Mesothelial cell of epicardium (in vitro differentiated cells): ENCODE results near the gene BLVRB. TPM values are rescaled to one million over a fixed set of nuclear protein-coding genes. Genes with fewer than 3 reads are reported as not detected.
"Not testable (repeated sequence)": the region's sequence is repeated elsewhere in the genome, so short reads cannot be mapped to it uniquely, and the experiment has no call there.

Experiments
- DNase-seq, 2 experiments: peaks; one replicate each; pipeline ENCODE4 v3.0.0; 2021; ENCODE audit warnings: low spot score in 2 of 2; ENCODE audit not compliant: unreplicated experiment in 2 of 2
- H3K27ac Mint-ChIP-seq: 2 replicates; pipeline ENCODE4 v1.8.0; 2021; ENCODE audit warnings: mixed read lengths
- H3K27me3 Mint-ChIP-seq: 2 replicates; pipeline ENCODE4 v1.8.0; 2021; ENCODE audit warnings: low read depth, mixed read lengths
- H3K36me3 Mint-ChIP-seq: 2 replicates; pipeline ENCODE4 v1.8.0; 2021; ENCODE audit warnings: mixed read lengths
- H3K4me1 Mint-ChIP-seq: 2 replicates; pipeline ENCODE4 v1.8.0; 2021; ENCODE audit warnings: mixed read lengths
- H3K4me3 Mint-ChIP-seq: 2 replicates; pipeline ENCODE4 v1.8.0; 2021; ENCODE audit warnings: mild to moderate bottlenecking, moderate library complexity, mixed read lengths
- H3K9me3 Mint-ChIP-seq: 2 replicates; pipeline ENCODE4 v1.8.0; 2021; ENCODE audit warnings: mixed read lengths
- total RNA-seq: library from RNA; stranded (reverse); gene quantifications from 3 replicates; pipeline ENCODE4 v1.2.1, GENCODE V29; 2021
- TF ChIP-seq, protein P1 (sequence below): fragments of 200-600 bp; sonication (generic); IDR thresholded peaks from one replicate; pipeline ENCODE4 v1.5.0; 2021; ENCODE audit warnings: antibody characterized with exemption; ENCODE audit not compliant: unreplicated experiment

Gene BLVRB
- total RNA-seq, 1 donor from 2014 or later: 42.2 TPM

DNA sequence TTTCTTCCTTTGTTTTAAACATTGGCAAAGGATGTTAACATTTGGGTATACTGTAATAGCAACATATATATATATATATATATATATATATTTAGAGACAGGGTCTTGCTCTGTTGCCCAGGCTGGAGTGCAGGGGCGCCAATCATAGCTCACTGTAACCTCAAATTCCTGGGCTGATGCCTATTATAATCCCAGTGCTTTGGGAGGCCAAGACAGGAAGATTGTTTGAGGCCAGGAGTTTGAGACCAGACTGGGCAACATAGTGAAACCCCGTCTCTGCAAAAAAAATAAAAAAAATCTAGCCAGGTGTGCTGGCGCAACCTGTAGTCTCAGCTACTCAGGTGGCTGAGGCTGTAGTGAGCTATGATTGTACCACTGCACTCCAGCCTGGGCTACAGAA, 5.4 kb downstream of the BLVRB start:
- H3K4me1 Mint-ChIP-seq: peaks cover 9% of the 10 kb centered on the region
- no peaks in the 10 kb centered on the region for H3K27me3 Mint-ChIP-seq
- TF ChIP-seq, protein P1, sequence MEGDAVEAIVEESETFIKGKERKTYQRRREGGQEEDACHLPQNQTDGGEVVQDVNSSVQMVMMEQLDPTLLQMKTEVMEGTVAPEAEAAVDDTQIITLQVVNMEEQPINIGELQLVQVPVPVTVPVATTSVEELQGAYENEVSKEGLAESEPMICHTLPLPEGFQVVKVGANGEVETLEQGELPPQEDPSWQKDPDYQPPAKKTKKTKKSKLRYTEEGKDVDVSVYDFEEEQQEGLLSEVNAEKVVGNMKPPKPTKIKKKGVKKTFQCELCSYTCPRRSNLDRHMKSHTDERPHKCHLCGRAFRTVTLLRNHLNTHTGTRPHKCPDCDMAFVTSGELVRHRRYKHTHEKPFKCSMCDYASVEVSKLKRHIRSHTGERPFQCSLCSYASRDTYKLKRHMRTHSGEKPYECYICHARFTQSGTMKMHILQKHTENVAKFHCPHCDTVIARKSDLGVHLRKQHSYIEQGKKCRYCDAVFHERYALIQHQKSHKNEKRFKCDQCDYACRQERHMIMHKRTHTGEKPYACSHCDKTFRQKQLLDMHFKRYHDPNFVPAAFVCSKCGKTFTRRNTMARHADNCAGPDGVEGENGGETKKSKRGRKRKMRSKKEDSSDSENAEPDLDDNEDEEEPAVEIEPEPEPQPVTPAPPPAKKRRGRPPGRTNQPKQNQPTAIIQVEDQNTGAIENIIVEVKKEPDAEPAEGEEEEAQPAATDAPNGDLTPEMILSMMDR: no peak
- H3K27ac Mint-ChIP-seq: no peak overlapping the region
- no peak overlapping the region for H3K4me3 Mint-ChIP-seq
- peaks cover 7% of the 10 kb centered on the region for H3K36me3 Mint-ChIP-seq
- H3K9me3 Mint-ChIP-seq: no peaks in the 10 kb centered on the region
- DNase-seq: no peak

DNA sequence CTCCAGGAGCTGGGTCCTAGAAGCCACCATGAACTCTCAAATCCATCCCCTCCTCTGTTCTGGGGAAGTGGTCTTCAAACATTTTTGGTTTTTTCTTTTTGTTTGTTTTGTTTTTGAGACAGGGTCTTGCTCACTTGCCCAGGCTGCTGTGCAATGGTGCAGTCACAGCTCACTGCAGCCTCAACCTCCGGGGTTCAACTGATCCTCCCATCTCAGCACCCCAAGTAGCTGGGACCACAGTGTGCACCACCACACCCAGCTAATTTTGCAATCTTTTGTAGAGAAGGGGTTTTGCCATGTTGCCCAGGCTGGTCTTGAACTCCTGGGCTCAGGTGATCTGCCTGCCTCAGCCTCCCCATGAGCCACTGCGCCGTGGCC, 7.0 kb downstream of the BLVRB start:
- no peaks in the 10 kb centered on the region for H3K9me3 Mint-ChIP-seq
- H3K27ac Mint-ChIP-seq: no peak overlapping the region
- H3K27me3 Mint-ChIP-seq: no peaks in the 10 kb centered on the region
- TF ChIP-seq, protein P1: no peak
- no peaks in the 10 kb centered on the region for H3K4me1 Mint-ChIP-seq
- peaks cover 7% of the 10 kb centered on the region for H3K36me3 Mint-ChIP-seq
- DNase-seq: no peak
- no peak overlapping the region for H3K4me3 Mint-ChIP-seq

DNA sequence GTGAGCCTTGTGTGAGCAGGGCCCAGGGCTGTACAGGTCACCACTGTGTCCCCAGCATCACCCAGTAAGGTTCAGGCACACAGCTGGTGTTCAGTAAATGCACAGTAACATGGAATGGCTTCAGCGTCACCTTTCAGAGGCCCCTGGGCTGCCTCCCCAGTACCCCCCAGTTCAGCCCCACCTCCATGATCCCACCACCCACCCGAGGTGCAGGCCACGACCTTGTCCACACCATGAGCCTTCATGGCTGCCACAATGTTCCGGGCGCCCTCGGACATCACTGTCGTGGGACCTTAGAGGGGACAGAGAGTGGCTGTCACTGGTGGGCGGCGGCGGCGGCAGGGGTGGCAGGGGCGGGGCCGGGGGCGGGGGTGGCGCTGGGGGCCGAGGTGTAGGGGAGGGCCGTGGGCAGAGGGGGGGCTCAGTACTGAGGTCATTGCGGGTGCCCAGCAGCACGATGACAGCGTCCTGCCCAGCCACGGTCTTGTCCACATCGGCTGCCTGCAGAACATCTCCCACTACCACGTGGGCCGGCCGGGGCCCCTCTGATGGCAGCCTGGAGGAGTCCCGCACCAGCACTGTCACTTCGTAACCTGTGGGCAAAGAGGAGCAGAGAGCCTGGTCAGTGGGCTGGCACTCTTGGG, 7.5 kb downstream of the BLVRB start:
- H3K4me3 Mint-ChIP-seq: no peak overlapping the region
- DNase-seq: no peak
- TF ChIP-seq, protein P1: no peak
- no peaks in the 10 kb centered on the region for H3K9me3 Mint-ChIP-seq
- H3K27me3 Mint-ChIP-seq: no peaks in the 10 kb centered on the region
- peaks cover 7% of the 10 kb centered on the region for H3K36me3 Mint-ChIP-seq
- H3K4me1 Mint-ChIP-seq: peaks cover 3% of the 10 kb centered on the region
- H3K27ac Mint-ChIP-seq: no peak overlapping the region

DNA sequence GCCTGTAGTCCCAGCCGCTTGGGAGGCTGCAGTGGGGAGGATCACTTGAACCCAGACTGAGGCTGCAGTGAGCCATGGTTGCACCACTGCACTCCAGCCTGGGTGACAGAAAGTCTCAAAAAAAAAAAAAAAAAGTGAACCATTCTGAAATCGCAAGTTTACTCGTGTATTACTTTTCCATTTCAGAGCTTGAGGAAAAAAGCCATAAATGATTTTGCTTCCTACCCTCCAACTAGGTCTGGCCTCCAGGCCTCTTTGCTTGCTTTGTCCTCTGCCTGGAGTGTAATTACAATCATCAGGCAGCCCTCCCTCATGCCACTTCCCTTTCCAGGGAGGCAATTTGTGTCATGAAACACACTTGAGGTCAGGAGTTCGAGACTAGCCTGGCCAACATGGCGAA, 8.5 kb downstream of the BLVRB start:
- TF ChIP-seq, protein P1: no peak
- no peak overlapping the region for H3K27ac Mint-ChIP-seq
- no peak for DNase-seq
- no peak overlapping the region for H3K4me3 Mint-ChIP-seq
- H3K9me3 Mint-ChIP-seq: no peaks in the 10 kb centered on the region
- peaks cover 4% of the 10 kb centered on the region for H3K4me1 Mint-ChIP-seq
- peaks cover 7% of the 10 kb centered on the region for H3K36me3 Mint-ChIP-seq
- no peaks in the 10 kb centered on the region for H3K27me3 Mint-ChIP-seq

DNA sequence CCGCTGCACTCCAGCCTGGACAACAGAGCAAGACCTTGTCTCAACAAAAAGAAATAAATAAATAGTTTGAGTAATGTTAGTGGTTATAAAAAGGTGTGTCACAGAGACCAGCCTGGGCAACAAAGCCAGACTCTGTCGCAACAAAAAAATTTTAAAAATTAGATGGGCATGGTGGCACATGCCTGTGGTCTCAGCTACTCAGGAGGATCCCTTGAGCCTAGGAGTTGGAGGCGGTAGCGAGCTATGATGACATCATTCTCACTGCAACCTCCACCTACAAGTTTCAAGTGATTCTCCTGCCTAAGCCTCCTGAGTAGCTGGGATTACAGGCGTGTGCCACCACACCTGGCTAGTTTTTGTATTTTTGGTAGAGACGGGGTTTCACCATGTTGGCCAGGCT, 11.6 kb downstream of the BLVRB start:
- not testable (repeated sequence) for H3K27me3 Mint-ChIP-seq, H3K4me1 Mint-ChIP-seq, DNase-seq

DNA sequence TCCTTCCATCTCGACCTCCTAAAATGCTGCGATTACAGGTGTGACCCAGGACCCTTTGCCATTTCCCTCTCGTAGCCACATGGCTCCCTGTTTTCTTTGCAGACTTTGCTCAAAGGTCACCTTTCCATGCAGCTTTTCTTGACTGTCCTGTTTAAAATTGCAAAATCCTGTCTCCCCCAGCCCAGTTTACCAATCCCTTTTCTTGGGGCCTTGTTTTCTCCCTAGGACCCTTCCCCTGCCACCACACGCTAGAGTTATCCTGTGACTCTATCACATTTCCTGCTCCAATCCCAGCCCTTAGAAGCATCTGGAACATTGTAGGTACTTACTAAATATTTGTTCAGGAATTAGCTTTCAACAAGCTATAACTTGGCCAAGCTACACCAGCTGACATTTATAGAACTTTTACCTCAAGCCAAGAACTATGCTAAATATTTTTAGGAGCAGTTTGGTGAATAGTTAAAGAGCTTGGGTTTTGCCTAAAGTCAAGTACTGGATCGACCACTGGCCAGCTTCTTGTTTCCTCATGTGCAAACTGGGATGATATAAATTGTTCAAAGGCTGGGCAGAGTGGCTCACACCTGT, 12.3 kb downstream of the BLVRB start:
- H3K36me3 Mint-ChIP-seq: peaks cover 16% of the 10 kb centered on the region
- peak overlapping the region; percentile 37 for H3K27ac Mint-ChIP-seq
- no peaks in the 10 kb centered on the region for H3K9me3 Mint-ChIP-seq
- H3K4me3 Mint-ChIP-seq: no peak overlapping the region
- DNase-seq: no peak
- H3K4me1 Mint-ChIP-seq: peaks cover 4% of the 10 kb centered on the region
- TF ChIP-seq, protein P1: no peak
- H3K27me3 Mint-ChIP-seq: no peaks in the 10 kb centered on the region

More for the DNA sequence above, 11.6 kb downstream of the BLVRB start:
- H3K9me3 Mint-ChIP-seq, H3K27ac Mint-ChIP-seq, H3K4me3 Mint-ChIP-seq: not testable (repeated sequence)
- H3K36me3 Mint-ChIP-seq: peaks cover 16% of the 10 kb centered on the region
